Activated CD8-positive, alpha-beta memory T cell treated with anti-CD3 and anti-CD28 coated beads for 1 hour (primary cell): ENCODE data around the gene HECTD1.
"Not testable (repeated sequence)": the region's sequence is repeated elsewhere in the genome, so short reads cannot be mapped to it uniquely, and the experiment has no call there.

Experiments used
- DNase-seq, 2 donors: peaks; one replicate each; pipeline ENCODE4 v3.0.0-alpha.2; 2020; ENCODE audit warnings: low read depth in 1 of 2; ENCODE audit errors: extremely low read depth in 1 of 2

HECTD1 gene

GRCh38 chr14:31229009-31229408 is 21.4 kb upstream of the HECTD1 start:
- DNase-seq: no peak

DNA sequence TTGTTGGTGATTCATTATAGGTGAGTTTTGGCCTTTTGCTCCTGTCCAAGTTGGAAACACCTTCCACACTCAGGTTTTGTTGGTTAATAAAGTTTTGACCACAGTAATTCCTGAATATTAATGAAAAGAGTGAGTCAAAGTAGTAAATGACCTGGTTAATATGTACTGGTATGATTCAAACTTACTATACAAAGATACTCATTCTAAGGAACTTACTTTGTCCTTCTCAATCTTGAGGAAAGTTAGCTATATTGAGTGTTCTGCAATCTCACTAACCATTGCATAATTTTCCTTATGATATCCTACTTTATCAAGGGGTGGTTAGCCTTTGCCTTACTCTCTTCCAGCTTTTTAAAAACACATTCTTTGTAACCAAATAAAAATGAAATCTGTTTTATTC is 20.9 kb upstream of the HECTD1 start:
- no peak for DNase-seq

- no peak for DNase-seq
These were observed 17.2 kb upstream of the HECTD1 start for GRCh38 chr14:31224808-31225207.

GRCh38 chr14:31223331-31223730 is 15.7 kb upstream of the HECTD1 start:
- DNase-seq: no peak

DNA sequence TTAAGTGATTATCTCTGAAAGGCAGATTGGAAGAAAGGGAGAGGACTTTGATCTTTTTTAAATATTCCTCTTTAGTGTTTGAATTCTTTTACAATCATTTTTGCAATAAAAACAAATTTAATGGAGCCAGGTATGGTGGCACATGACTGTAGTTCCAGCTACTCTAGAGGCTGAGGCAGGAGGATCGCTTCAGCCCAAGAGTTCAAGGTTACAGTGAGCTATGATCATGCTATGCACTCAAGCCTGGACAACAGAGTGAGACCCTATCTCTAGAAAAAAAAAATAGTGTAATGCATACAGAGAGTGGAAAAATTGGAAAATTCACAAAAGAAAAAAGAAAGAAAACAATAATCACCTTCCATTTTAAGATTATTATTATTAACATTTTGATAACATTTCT is 15.2 kb upstream of the HECTD1 start:
- no peak for DNase-seq

GRCh38 chr14:31221266-31221665 is 13.7 kb upstream of the HECTD1 start:
- no peak for DNase-seq

DNA sequence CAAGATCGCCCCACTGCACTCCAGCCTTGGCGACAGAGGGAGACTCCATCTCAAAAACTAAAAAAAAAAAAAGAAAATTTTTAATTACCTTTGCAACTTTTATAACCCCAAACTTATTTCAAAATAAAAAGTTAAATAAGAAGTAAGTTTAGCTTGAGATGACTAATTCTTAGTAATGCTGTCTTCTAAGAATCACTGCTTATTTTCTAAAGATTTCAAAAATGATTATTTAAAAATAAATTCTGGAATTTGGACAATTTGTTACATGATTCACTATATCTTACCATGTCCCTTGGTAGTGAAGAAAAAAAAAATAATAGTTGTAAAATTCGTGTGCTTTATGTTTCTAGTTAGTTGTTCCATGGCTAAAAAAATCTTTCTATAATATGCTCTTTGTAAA is 11.6 kb upstream of the HECTD1 start:
- no peak for DNase-seq

DNA sequence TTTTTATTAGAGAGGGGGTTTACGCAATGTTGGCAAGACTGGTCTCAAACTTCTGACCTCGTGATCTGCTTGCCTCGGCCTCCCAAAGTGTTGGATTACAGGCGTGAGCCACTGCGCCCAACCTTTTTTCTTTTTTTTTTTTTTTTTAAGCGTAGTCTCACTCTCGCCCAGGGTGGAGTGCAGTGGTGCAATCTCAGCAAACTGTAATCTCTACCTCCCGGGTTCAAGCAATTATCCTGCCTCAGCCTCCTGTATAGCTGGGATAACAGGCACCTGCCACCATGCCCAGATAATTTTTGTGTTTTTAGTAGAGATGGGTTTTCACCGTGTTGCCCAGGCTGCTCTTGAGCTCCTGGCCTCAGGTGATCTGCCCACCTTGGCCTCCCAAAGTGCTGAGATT is 8.8 kb upstream of the HECTD1 start:
- DNase-seq: no peak

- DNase-seq: no peak
These were observed 5.3 kb upstream of the HECTD1 start for GRCh38 chr14:31212893-31213292.

GRCh38 chr14:31209605-31210004 is 2.0 kb upstream of the HECTD1 start:
- no peak for DNase-seq

GRCh38 chr14:31208546-31209424 is 1.2 kb upstream of the HECTD1 start:
- peak in 1 of 2 donors; percentile 3 for DNase-seq

DNA sequence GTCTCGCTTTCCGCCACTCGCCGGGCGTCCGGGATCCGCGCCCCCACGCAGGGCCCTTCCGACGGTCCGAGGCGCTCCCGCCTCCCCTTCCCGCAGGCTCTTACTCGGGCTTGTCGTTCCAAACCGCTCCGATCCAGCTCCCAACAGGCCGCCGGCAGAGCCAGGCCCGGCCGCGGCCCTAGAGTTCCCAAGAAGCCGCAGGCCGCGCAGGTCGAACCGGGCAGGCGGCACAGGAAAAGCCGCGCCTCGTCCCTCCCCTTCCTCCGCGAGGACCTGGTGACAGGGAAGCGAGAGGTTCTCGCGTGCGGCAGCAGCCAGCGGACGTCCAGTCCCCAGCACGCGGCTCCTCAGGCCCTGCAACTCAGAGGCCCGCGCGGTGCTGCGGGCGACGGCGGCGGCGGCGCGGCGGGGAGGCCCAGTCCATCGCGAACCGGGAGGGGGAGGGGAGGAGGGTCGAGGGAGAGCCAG is 272 bp downstream of the HECTD1 start:
- peak in 1 of 2 donors; percentile 42 for DNase-seq

- DNase-seq: peak in 1 of 2 donors; percentile 24
These were observed 882 bp downstream of the HECTD1 start for GRCh38 chr14:31206536-31207286.

DNA sequence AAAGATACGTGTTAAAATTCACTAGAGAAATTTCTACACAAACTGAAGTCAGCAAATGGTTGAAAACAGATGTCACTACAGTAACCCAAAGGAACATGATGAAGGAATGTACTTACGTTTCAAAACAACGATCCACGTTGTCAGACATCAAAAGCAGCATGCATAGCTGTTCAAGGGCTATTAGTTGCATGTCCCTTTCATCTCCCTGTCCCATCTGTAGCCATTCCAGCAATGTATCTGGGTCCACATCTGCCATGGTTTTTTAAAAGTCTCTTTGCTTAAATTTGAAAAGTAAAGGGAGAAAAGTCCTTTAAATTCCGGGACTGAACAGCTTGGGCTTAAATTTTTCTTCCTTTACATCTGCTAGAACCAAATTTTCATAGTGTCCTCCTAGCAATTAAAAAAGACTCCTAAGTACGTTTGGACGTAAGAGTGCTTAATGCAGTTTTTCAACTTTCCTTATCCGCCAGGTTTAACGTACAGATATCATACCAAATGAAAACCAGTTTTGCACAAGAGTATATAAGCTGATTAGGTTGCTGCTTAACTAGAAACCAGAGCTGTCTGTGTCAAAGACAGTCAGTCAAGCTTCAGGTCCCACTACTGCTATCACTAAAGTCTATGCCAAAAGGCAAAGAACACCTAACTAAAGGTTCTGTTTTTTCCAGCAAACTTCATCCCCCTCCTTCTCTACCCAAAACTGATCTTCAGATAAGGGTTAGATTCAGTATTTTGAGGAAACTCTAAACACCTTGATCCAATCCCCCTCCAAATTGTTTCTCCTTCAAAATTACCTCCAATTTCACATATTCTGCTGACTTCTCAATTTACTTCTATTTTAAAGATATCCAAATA is 1.7 kb downstream of the HECTD1 start:
- DNase-seq: no peak

DNA sequence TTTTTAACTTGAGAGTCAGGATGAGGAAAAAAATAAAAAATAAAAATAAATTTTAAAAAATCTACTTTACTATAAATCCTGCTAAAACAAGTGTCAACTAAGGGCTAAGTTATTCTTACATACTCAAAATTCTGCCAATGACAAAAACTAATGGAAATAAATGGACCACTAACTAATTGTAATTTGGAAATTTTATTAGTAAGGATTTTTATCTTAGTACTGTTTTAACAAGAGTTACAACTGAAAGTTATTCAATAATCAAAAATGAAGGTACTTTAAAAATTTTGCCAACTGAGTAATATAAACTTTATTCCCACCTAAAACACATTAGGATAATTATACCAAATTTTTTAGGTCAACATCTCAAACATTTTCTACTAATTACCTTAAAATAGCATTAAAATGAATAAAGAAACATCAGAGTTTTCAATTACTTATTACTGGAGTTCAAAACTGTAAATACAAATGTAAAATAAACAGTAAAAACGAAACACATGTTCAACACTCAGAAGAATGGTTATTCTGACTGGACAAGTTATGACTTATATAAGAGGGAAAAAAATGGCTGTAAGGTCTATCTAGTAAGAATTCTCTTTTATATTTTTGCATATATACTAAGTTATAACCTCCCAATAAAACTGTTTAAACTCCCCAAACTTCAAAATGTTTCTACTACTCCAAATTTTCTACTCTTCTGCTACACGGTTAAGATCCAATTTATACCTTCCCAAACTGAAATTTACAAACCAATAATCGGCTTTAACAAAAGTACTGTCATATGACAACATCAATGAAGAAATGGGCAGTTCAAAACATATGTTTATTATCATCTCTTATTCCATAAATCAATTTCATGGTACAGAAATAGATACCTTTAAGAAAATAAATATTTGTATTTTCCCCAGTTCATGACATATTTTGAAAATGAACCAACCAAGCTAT is 2.7 kb downstream of the HECTD1 start:
- DNase-seq: no peak

- DNase-seq: not testable (repeated sequence)
These were observed 3.5 kb downstream of the HECTD1 start for GRCh38 chr14:31203899-31204592.

DNA sequence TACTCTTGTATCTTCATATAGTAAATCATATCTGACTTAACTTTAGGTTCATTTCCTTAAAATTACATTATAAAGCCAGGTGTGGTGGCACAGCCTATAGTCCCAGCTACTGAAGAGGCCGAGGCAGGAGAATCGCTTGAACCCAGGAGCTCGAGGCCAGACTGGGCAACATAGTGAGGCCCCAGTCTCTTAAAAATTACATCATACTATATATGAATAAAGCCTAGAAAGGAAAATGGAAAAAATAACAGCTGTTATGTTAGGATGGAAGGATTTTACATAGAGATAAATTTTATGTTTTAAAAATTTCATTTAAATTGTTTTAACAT is 4.2 kb downstream of the HECTD1 start:
- no peak for DNase-seq

- DNase-seq: no peak
These were observed 6.5 kb downstream of the HECTD1 start for GRCh38 chr14:31201111-31201510.

GRCh38 chr14:31200702-31200990 is 6.9 kb downstream of the HECTD1 start:
- DNase-seq: no peak

- no peak for DNase-seq
These were observed 9.9 kb downstream of the HECTD1 start for GRCh38 chr14:31197671-31198070.
